A549 (cell line): Measurements from ENCODE around the gene ISCU.
"Not testable (repeated sequence)": the region's sequence is repeated elsewhere in the genome, so short reads cannot be mapped to it uniquely, and the experiment has no call there.

Experiments
- CBX8 ChIP-seq: fragments of 200-600 bp; sonication (generic); IDR thresholded peaks from 2 replicates; pipeline ENCODE4 v1.6.1; 2016
- CHD2 ChIP-seq: fragments of 150-350 bp; IDR thresholded peaks from 2 replicates; pipeline ENCODE4 v1.6.1; 2014; ENCODE audit warnings: low read length; ENCODE audit not compliant: partially characterized antibody
- JUN ChIP-seq, 2 experiments: fragments of >200 bp; sonication (Bioruptor Twin); formaldehyde crosslinking; IDR thresholded peaks; 2 replicates in 1 of 2; 3 replicates in 1 of 2; pipeline ENCODE4 v1.6.1; 2016 to 2017
- NFE2L2 ChIP-seq: fragments of 150-350 bp; conservative IDR thresholded peaks from 2 replicates; pipeline ENCODE4 v1.6.1; 2014; ENCODE audit warnings: low read length
- POLR2A ChIP-seq: IDR thresholded peaks from 2 replicates; pipeline ENCODE4 v1.6.1; 2012; ENCODE audit warnings: mild to moderate bottlenecking, low read length
- POLR2AphosphoS2 ChIP-seq: conservative IDR thresholded peaks from 2 replicates; pipeline ENCODE4 v1.6.1; 2012; ENCODE audit warnings: low read length, improper control_type of control experiment, inconsistent platforms
- RAD21 ChIP-seq, 2 experiments: fragments of >200 bp in 1 of 2; sonication (Bioruptor Twin) in 1 of 2; formaldehyde crosslinking in 1 of 2; IDR thresholded peaks in 1 of 2; conservative IDR thresholded peaks in 1 of 2; 2 replicates in 1 of 2; 3 replicates in 1 of 2; pipeline ENCODE4 v1.6.1; 2012 to 2018; ENCODE audit warnings: inconsistent platforms in 1 of 2
- RFX5 ChIP-seq: fragments of 450-650 bp; IDR thresholded peaks from 2 replicates; pipeline ENCODE4 v1.7.1; 2014; ENCODE audit warnings: antibody characterized with exemption, mild to moderate bottlenecking, moderate library complexity
- ZFP36 ChIP-seq: fragments of 450-650 bp; IDR thresholded peaks from 2 replicates; pipeline ENCODE4 v1.6.1; 2014; ENCODE audit warnings: borderline replicate concordance; ENCODE audit not compliant: partially characterized antibody
- TF ChIP-seq, protein P1 (sequence below): fragments of >200 bp; sonication (Bioruptor Twin); formaldehyde crosslinking; IDR thresholded peaks from 3 replicates; pipeline ENCODE4 v1.5.1; 2016

DNA sequence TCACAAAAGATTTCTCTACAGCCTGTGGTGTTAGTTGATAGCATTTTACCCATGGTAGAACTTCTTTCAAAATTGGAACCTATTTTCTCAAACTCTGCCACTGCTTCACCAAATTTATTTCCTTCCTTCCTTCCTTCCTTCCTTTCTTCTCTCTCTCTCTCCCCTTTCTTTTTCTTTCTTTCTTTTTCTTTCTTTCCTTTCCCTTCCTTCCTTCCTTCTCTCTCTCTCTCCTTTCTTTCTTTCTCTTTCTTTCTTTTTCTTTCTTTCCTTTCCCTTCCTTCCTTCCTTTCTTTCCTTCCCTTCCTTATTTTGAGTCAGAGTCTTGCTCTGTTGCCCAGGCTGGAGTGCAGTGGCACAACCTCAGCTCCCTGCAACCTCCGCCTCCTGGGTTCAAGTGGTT lies 11.9 kb downstream of the ISCU start:
- not testable (repeated sequence) for TF ChIP-seq RAD21 (conservative IDR thresholded peaks at IDR 0.05 in 1 of 2, IDR thresholded peaks at IDR 0.05 in 1 of 2); NFE2L2; CHD2; POLR2AphosphoS2; JUN (IDR thresholded peaks at IDR 0.05); CBX8; POLR2A; ZFP36; RFX5
- TF ChIP-seq, protein P1, sequence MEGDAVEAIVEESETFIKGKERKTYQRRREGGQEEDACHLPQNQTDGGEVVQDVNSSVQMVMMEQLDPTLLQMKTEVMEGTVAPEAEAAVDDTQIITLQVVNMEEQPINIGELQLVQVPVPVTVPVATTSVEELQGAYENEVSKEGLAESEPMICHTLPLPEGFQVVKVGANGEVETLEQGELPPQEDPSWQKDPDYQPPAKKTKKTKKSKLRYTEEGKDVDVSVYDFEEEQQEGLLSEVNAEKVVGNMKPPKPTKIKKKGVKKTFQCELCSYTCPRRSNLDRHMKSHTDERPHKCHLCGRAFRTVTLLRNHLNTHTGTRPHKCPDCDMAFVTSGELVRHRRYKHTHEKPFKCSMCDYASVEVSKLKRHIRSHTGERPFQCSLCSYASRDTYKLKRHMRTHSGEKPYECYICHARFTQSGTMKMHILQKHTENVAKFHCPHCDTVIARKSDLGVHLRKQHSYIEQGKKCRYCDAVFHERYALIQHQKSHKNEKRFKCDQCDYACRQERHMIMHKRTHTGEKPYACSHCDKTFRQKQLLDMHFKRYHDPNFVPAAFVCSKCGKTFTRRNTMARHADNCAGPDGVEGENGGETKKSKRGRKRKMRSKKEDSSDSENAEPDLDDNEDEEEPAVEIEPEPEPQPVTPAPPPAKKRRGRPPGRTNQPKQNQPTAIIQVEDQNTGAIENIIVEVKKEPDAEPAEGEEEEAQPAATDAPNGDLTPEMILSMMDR = not testable (repeated sequence)
